HepG2 (cell line): Measurements from ENCODE around the gene PRKD2. TPM values are rescaled to one million over a fixed set of nuclear protein-coding genes. Genes with fewer than 3 reads are reported as not detected.

Experiments used
- ATAC-seq: fragments of 200-7000 bp; cut with Tn5 transposase; 3 replicates; pipeline ENCODE4 v1.9.1; 2020; ENCODE audit warnings: mild to moderate bottlenecking, moderate library complexity
- BruUV-seq: library from RNA; stranded (reverse); fragments of 400-500 nt; replicated peaks from 2 replicates; lab custom pipeline; 2021; lab: Mats Ljungman, UMichigan
- CTCF ChIA-PET: fragments of 300-600 bp; formaldehyde crosslinking; extraction: SDS; loops from one replicate; lab custom pipeline; 2021; ENCODE audit warnings: low total read pairs, inconsistent platforms, low intra/inter-chr PET ratio; lab: Yijun Ruan, JAX
- POLR2A ChIA-PET: fragments of 350-600 bp; sonication (Branson Sonifier 250); formaldehyde crosslinking; loops from one replicate; lab custom pipeline; 2020; ENCODE audit warnings: antibody characterized with exemption, inconsistent platforms; lab: Yijun Ruan, JAX
- DNase-seq: peaks from one replicate; pipeline ENCODE4 v3.0.0-alpha.2; 2015; ENCODE audit warnings: low spot score
- FAIRE-seq: peaks from 3 replicates; lab custom pipeline; 2011; peaks lifted over from hg19 to GRCh38; lab: Jason Lieb, UNC
- H2AFZ ChIP-seq: one replicate; pipeline ENCODE4 v1.6.1; 2011; ENCODE audit warnings: low read length, inconsistent platforms
- H3K27ac ChIP-seq: fragments of 300-600 bp; 3 replicates; pipeline ENCODE4 v1.8.0; 2011; ENCODE audit warnings: mixed run types, mild to moderate bottlenecking, mixed read lengths, low read length, inconsistent platforms; ENCODE audit not compliant: insufficient read depth; ENCODE audit errors: extremely low read length
- H3K27me3 ChIP-seq, 2 experiments: fragments of 200-600 bp in 1 of 2; 2 replicates in 1 of 2; 3 replicates in 1 of 2; pipeline versions ENCODE4 v1.6.0 to v1.8.0; 2011; ENCODE audit warnings: low read length in 2 of 2, mild to moderate bottlenecking in 2 of 2, moderate library complexity in 2 of 2, inconsistent platforms in 1 of 2; ENCODE audit not compliant: insufficient read depth in 2 of 2, control insufficient read depth in 1 of 2
- H3K36me3 ChIP-seq, 2 experiments: fragments of 200-600 bp in 1 of 2; replicated peaks in 1 of 2; 2 replicates in 1 of 2; 3 replicates in 1 of 2; pipeline versions ENCODE4 v1.5.1 to v1.8.0; 2011; ENCODE audit warnings: low read length in 2 of 2, inconsistent platforms in 1 of 2; ENCODE audit not compliant: insufficient read depth in 2 of 2, control insufficient read depth in 1 of 2
- H3K4me1 ChIP-seq: 2 replicates; pipeline ENCODE4 v1.5.1; 2012; ENCODE audit warnings: low read length, inconsistent platforms; ENCODE audit not compliant: insufficient read depth
- H3K4me2 ChIP-seq: 2 replicates; pipeline ENCODE4 v1.6.0; 2011; ENCODE audit warnings: low read depth, low read length, inconsistent platforms
- H3K4me3 ChIP-seq, 3 experiments: fragments of 200-600 bp in 1 of 3; sonication (generic), shearing (Covaris generic) in 1 of 3; replicated peaks in 1 of 3; 2 replicates each; pipeline ENCODE4 v1.5.1; 2011 to 2016; ENCODE audit warnings: low read length in 3 of 3, inconsistent platforms in 2 of 3, low read depth in 2 of 3, mild to moderate bottlenecking in 2 of 3, control low read depth in 1 of 3, mixed read lengths in 1 of 3; ENCODE audit not compliant: insufficient read depth in 1 of 3
- H3K79me2 ChIP-seq: one replicate; pipeline ENCODE4 v1.6.1; 2011; ENCODE audit warnings: low read length, inconsistent platforms; ENCODE audit not compliant: insufficient read depth
- H3K9ac ChIP-seq: 2 replicates; pipeline ENCODE4 v1.6.0; 2011; ENCODE audit warnings: mild to moderate bottlenecking, low read depth, low read length, inconsistent platforms; ENCODE audit not compliant: insufficient read depth
- H3K9me3 ChIP-seq: 2 replicates; pipeline ENCODE4 v1.5.1; 2012; ENCODE audit warnings: mild to moderate bottlenecking, low read length
- H4K20me1 ChIP-seq: 2 replicates; pipeline ENCODE4 v1.6.0; 2011; ENCODE audit warnings: inconsistent platforms, mild to moderate bottlenecking, low read length, moderate library complexity; ENCODE audit not compliant: insufficient read depth
- BORCS8-MEF2B ChIP-seq: sonication (generic); formaldehyde crosslinking; IDR thresholded peaks from 2 replicates; pipeline ENCODE4 v1.8.0; 2022; ENCODE audit warnings: mild to moderate bottlenecking, missing genetic modification reagents
- FLYWCH1 ChIP-seq: sonication (generic); formaldehyde crosslinking; IDR thresholded peaks from 2 replicates; pipeline ENCODE4 v1.8.1; 2023; ENCODE audit warnings: mild to moderate bottlenecking, missing genetic modification reagents
- HBP1 ChIP-seq: IDR thresholded peaks from 2 replicates; pipeline ENCODE4 v1.6.1; 2016; ENCODE audit warnings: low read depth, control low read depth
- HDAC2 ChIP-seq: sonication (generic); formaldehyde crosslinking; IDR thresholded peaks from 2 replicates; pipeline ENCODE4 v1.4.0; 2020; ENCODE audit warnings: missing genetic modification reagents
- MIER3 ChIP-seq: IDR thresholded peaks from 2 replicates; pipeline ENCODE4 v1.6.1; 2016; ENCODE audit warnings: missing compliant biosample characterization, borderline replicate concordance
- SOX5 ChIP-seq: IDR thresholded peaks from 2 replicates; pipeline ENCODE4 v1.6.1; 2016; ENCODE audit warnings: borderline replicate concordance
- SP1 ChIP-seq, 2 experiments: fragments of 450-650 bp in 1 of 2; sonication (generic) in 1 of 2; formaldehyde crosslinking in 1 of 2; IDR thresholded peaks; 2 replicates each; pipeline versions ENCODE4 v1.4.0 to v1.6.1; 2016 to 2020; ENCODE audit warnings: missing genetic modification reagents in 1 of 2
- TP53 ChIP-seq: sonication (generic); formaldehyde crosslinking; conservative IDR thresholded peaks from 2 replicates; pipeline ENCODE4 v1.4.0; 2020; ENCODE audit warnings: missing genetic modification reagents
- YEATS2 ChIP-seq: sonication (generic); formaldehyde crosslinking; IDR thresholded peaks from 2 replicates; pipeline ENCODE4 v1.4.0; 2020; ENCODE audit warnings: missing genetic modification reagents, borderline replicate concordance
- ZBTB38 ChIP-seq: sonication (generic); formaldehyde crosslinking; IDR thresholded peaks from 2 replicates; pipeline ENCODE4 v1.5.1; 2020; ENCODE audit warnings: mild to moderate bottlenecking, missing genetic modification reagents
- ZKSCAN1 ChIP-seq: fragments of 150-350 bp; IDR thresholded peaks from 2 replicates; pipeline ENCODE4 v1.6.1; 2014; ENCODE audit warnings: low read length
- ZMAT3 ChIP-seq: sonication (generic); formaldehyde crosslinking; conservative IDR thresholded peaks from 2 replicates; pipeline ENCODE4 v1.7.0; 2021; ENCODE audit warnings: missing genetic modification reagents
- ZNF275 ChIP-seq: sonication (generic); formaldehyde crosslinking; IDR thresholded peaks from 2 replicates; pipeline ENCODE4 v1.8.0; 2022; ENCODE audit warnings: missing genetic modification reagents, mild to moderate bottlenecking, inconsistent platforms, borderline replicate concordance
- ZNF3 ChIP-seq: IDR thresholded peaks from 2 replicates; pipeline ENCODE4 v1.7.0; 2017; ENCODE audit warnings: inconsistent platforms
- ZNF549 ChIP-seq: sonication (generic); formaldehyde crosslinking; IDR thresholded peaks from 2 replicates; pipeline ENCODE4 v1.5.0; 2020; ENCODE audit warnings: missing genetic modification reagents
- ZNF605 ChIP-seq: sonication (generic); formaldehyde crosslinking; IDR thresholded peaks from 2 replicates; pipeline ENCODE4 v1.8.0; 2022; ENCODE audit warnings: mild to moderate bottlenecking, missing genetic modification reagents
- ZNF644 ChIP-seq: IDR thresholded peaks from 2 replicates; pipeline ENCODE4 v1.6.1; 2016; ENCODE audit warnings: low read depth
- ZNF724P ChIP-seq: sonication (generic); formaldehyde crosslinking; IDR thresholded peaks from 2 replicates; pipeline ENCODE4 v1.8.0; 2022; ENCODE audit warnings: missing genetic modification reagents, borderline replicate concordance
- WGBS: methylation state at CpG from one replicate; pipeline ENCODE4 v1.1.6; 2017; ENCODE audit warnings: low lambda C conversion rate; 5-methylcytosine and 5-hydroxymethylcytosine counted together
- in situ Hi-C: cut with HindIII; loops from 2 replicates; pipeline ENCODE4 v1.10.0; 2017; ENCODE audit warnings: low pct_unique_long_range_greater_than_20kb; ENCODE audit not compliant: extremely low pct_ligation_motif_present
- intact Hi-C: fragments of 100-400 bp; cut with micrococcal nuclease; formaldehyde crosslinking; loops from one replicate; pipeline ENCODE4 v1.10.0; 2022; ENCODE audit not compliant: unreplicated experiment
- polyA plus RNA-seq, 8 experiments: library from polyadenylated mRNA; depleted of rRNA in 3 of 8; stranded (reverse) in 7 of 8; unstranded in 1 of 8; fragments of >200 nt; fragmentation: Illumina TruSeq in 4 of 8; extraction: Trizol in 4 of 8; gene quantifications; 2 replicates each; pipeline versions ENCODE4 v1.2.1 to v1.2.3, GENCODE V29; 2011 to 2016; ENCODE audit warnings: low read depth in 4 of 8, missing spikeins in 1 of 8, mixed read lengths in 1 of 8; ENCODE audit not compliant: insufficient read depth in 1 of 8
- total RNA-seq, 5 experiments: library from RNA; depleted of rRNA; stranded (reverse); fragments of >200 nt; fragmentation: Illumina TruSeq; extraction: Trizol; gene quantifications; 2 replicates each; pipeline ENCODE4 v1.2.3, GENCODE V29; 2016; ENCODE audit warnings: low read depth in 1 of 5

PRKD2 gene
- total and polyA plus RNA-seq, 2 of the 13 experiments (the other 11 are each of a cell fraction or from before 2014, with no cell fraction given) = 6.7 to 7.3 TPM

DNA sequence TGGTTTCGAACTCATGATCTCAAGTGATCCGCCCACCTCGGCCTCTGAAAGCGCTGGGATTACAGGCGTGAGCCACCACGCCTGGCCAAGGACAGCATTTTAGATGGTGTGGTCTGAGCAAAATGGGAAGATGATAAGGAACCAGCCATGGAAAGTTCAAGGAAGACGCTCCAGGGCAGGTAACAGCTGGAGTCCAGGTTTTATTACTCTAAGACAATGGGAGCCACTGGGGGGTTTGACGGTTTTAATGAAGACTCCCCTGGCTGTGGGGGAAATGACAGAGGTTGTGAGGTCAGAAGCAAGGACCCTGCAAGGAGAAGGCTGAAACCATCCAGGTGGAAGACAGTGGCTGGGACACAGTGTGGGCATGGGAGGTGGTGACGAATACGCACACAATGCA is 20.9 kb downstream of the PRKD2 start:
- H3K4me2 ChIP-seq = no peak overlapping the region
- DNase-seq (no peak), FAIRE-seq (no peak), ATAC-seq (no peak)
- POLR2A ChIA-PET = no interaction called here
- H4K20me1 ChIP-seq = no peaks in the 10 kb centered on the region
- CTCF ChIA-PET = no interaction called here
- no peak overlapping the region for H3K9ac ChIP-seq
- no peaks in the 10 kb centered on the region for H3K4me1 ChIP-seq
- intact Hi-C loops = no loop called here
- 93% methylated on average over 10 of the region's 10 CpGs for WGBS
- in situ Hi-C loops = no loop called here
- no peaks in the 10 kb centered on the region for H3K27me3 ChIP-seq
- no peak overlapping the region for H3K4me3 ChIP-seq
- no peaks in the 10 kb centered on the region for H3K79me2 ChIP-seq
- BruUV-seq = no TSS peak
- TF ChIP-seq ZNF724P (CRISPR knock-in tag) (no peak), MIER3 (CRISPR knock-in tag) (no peak), YEATS2 (CRISPR knock-in tag) (no peak), ZNF3 (CRISPR knock-in tag) (no peak), ZNF644 (no peak)
- no peaks in the 10 kb centered on the region for H3K9me3 ChIP-seq
- no peak overlapping the region for H2AFZ ChIP-seq
- H3K27ac ChIP-seq = no peak overlapping the region
- H3K36me3 ChIP-seq = peaks cover 43 to 76% of the 10 kb centered on the region in 2 experiments

DNA sequence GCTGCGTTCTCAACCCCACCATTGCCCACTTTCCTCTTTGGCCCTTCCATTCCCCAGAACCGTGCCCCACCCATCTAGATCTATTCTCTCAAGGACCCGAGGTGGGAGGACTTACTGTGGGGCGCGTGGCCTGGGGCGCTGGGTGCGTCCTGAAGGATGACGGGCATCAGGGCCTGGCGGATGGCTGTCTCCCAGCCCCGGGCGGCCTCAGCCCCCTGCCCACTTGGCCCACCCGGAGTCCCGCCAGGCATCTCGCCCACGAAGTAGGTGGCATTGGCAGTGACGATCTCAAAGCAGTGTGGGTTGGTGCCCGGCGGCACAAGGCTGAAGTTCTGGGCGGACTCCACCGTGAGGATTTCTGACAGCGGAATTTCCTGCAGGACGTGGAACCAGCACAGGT is 23.2 kb downstream of the PRKD2 start:
- CTCF ChIA-PET = no interaction called here
- no peak overlapping the region for H3K4me2 ChIP-seq
- H3K27me3 ChIP-seq = no peaks in the 10 kb centered on the region
- no peak for DNase-seq
- intact Hi-C loops = no loop called here
- no TSS peak for BruUV-seq
- no peak for FAIRE-seq
- H3K4me3 ChIP-seq = no peak overlapping the region
- H3K9me3 ChIP-seq = no peaks in the 10 kb centered on the region
- no peak overlapping the region for H3K9ac ChIP-seq
- no peak overlapping the region for H3K27ac ChIP-seq
- H4K20me1 ChIP-seq = no peaks in the 10 kb centered on the region
- no peaks in the 10 kb centered on the region for H3K4me1 ChIP-seq
- POLR2A ChIA-PET = no interaction called here
- 98% methylated on average over 15 of the region's 22 CpGs for WGBS
- in situ Hi-C loops = no loop called here
- no peak for ATAC-seq
- H3K36me3 ChIP-seq = peaks cover 40 to 73% of the 10 kb centered on the region in 2 experiments
- H3K79me2 ChIP-seq = no peaks in the 10 kb centered on the region
- no peak overlapping the region for H2AFZ ChIP-seq
- TF ChIP-seq ZMAT3 (CRISPR knock-in tag) (no peak), ZKSCAN1 (no peak), HDAC2 (CRISPR knock-in tag) (no peak), SP1 (IDR thresholded peaks at IDR 0.05) (no peak), SP1 (CRISPR knock-in tag; IDR thresholded peaks at IDR 0.05) (no peak), ZNF275 (no peak), ZNF549 (CRISPR knock-in tag) (no peak), ZNF605 (CRISPR knock-in tag) (no peak), SOX5 (CRISPR knock-in tag) (no peak), HBP1 (no peak), ZBTB38 (CRISPR knock-in tag) (no peak), FLYWCH1 (no peak), BORCS8-MEF2B (CRISPR knock-in tag) (no peak), TP53 (CRISPR knock-in tag) (no peak)
